ENCODE measurements around the gene CEP41. TPM values are rescaled to one million over a fixed set of nuclear protein-coding genes. Genes with fewer than 3 reads are reported as not detected.

The CEP41 gene, protein sequence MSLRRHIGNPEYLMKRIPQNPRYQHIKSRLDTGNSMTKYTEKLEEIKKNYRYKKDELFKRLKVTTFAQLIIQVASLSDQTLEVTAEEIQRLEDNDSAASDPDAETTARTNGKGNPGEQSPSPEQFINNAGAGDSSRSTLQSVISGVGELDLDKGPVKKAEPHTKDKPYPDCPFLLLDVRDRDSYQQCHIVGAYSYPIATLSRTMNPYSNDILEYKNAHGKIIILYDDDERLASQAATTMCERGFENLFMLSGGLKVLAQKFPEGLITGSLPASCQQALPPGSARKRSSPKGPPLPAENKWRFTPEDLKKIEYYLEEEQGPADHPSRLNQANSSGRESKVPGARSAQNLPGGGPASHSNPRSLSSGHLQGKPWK
- total RNA-seq: 4.6 TPM
- long read RNA-seq, full-length matches to known transcripts: 6 of 15 reads
- long read RNA-seq, partial matches to known transcripts: 6 of 15 reads
- long read RNA-seq, other reads (novel, unspliced or antisense): 3 of 15 reads

DNA sequence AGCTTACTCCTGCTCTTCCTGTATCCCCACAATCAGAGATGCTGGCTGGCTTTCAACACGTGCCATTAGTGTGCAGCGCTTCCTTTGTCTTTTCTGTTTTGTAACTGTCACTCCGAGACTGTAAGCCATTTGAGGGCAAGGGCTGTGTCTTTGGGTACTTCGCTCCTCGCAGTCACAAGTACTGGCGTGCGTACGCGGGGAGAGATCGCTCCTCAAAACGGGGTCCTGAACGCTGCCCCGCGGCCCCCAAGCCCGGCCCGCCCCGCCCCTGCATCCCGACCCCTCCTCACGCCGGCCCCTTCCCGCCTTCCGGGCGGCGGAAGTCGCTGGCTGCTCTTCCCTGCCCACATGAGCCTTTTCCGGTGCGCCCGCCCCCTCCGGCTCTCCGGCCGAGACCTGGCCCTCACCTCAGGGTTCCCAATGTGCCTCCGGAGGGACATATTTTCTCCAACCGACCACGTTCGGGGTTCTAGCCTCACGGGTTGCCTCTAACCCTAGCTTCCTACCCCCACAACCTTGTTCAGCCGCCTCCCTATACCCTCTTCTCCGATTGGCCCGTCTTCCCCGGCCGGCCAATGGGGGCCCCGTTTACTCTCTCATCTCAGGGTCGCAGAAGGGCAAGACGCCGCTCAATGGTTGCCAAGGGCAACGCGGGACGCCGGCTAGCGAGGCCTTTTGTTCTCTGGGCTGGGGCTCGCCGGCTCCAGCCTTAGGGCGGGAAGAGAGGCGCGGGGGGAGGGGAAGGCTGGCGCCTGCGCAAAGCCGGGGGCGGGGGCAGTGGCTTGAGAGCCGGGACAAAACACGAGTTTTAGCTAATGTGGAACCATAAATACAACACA is at the start of gene CEP41:
Gene CEP41, minus strand, starts transcription at position 490 of the 839 bp plus-strand sequence. Its CDS starts 50 bp downstream, at position 440.
- peak; percentile 97 for DNase-seq (ENCODE audit: low spot score)
- intact Hi-C loops (cut with DNase I): loop anchor here (10.0 kb wide), 2 partner anchors 76 to 166 kb away; no protein-coding TSS in a partner anchor

DNA sequence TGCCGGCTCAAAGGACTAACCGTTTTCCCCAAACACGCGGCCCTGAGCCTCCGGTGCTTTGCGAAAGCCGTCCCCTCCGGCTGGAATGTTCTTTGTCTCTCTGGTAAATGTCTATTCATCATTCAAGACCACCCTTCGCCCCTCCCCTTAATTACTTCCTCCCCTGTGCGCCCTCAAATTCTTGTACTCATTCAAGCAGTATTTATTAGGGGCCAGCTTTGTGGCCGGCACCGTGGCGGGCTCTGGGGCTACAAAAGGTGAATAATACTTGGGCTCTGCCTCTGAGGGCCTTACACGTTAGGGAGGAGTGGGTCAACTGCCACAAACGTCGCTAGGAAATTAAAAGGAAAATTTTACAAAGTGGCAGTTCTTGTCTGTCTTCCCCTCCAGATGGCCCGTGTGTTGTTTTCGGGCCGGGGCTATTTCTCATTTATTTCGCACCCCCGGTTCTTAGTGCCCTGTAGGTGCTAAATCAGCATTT is 49.5 kb upstream of the CEP41 start:
- no peak for DNase-seq (ENCODE audit: low spot score)
- intact Hi-C loops (cut with DNase I): loop anchor here (5.0 kb wide), 2 partner anchors 138 to 218 kb away; no protein-coding TSS in a partner anchor

DNA sequence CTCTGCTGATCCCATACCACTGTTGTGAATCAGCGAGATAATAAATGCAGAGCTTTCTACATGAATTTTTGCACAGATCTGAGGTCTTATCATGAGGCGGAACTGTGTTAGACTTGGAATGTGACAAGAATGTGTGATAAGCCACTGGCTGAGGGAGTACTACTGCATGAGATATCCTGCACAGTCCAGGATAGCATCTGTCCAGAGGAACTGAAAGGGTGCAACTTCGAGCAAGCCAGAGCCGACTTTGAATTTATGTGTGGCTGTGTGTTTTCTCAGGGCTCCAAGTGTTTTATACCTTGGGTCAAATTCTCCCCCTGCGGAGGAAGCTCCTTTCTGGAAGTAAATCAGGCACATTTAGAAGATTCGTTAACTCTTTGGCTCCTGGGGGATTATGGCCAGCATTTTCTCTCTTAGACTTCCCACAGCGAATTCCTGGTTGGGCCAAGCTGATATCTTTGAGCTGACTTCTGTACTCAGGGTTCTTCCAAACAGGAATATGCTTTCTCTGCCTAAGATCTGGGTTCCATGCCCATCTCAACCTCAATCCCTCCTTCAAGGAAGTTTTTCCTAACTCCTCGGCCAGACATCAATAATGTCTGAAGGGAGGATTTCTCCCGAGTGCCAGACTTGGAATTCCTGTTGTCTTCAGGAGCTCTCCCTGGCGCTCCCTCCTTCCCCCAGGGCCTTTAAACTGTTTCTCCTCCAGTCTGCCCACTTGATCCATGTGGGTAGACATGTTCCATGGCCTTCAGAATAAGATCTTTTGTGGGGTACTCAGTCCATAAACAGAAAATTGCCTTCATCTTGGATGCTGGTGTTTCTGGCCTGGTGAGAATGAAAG is 48.5 kb upstream of the CEP41 start:
- intact Hi-C loops (cut with DNase I): loop anchor here (5.0 kb wide), 1 partner anchor 233 kb away; no protein-coding TSS in a partner anchor
- DNase-seq (ENCODE audit: low spot score): no peak

DNA sequence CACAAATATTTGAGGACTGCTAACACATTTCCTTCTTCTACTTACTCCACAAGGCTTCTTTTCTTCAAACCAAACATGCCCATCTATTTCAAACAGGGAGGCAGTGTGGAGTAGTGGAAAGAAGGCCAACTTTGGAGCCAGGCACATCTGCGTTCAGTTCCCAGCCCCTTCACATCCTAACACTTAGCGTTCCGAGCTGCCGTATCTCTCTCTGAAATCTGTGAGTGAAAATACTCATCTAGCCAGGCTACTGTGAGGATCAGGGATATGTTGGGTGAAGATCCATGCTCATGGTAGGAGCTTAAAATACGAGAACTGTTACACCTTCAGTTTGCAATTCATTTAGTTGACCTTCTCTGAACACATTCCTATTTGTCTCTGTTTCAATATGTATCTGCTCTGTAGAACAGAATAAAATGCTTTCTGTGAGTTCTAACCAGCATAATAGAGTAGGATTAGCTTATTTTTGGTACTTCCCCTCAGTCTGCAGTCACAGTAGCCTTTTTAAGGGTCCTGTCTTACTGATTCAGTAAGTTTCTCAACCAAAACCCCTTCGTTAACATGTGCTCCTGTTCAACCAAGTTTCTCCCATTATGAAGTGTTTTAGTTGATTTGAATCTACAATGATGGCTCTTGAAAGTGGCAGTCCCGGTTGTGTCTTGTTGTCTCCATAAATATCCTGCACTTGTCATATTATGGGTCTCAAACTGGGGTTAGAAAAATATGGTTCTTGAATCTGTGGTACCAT is 47.8 kb upstream of the CEP41 start:
- no peak for DNase-seq (ENCODE audit: low spot score)
- intact Hi-C loops (cut with DNase I): loop anchor here (5.0 kb wide), 1 partner anchor 234 kb away; no protein-coding TSS in a partner anchor

DNA sequence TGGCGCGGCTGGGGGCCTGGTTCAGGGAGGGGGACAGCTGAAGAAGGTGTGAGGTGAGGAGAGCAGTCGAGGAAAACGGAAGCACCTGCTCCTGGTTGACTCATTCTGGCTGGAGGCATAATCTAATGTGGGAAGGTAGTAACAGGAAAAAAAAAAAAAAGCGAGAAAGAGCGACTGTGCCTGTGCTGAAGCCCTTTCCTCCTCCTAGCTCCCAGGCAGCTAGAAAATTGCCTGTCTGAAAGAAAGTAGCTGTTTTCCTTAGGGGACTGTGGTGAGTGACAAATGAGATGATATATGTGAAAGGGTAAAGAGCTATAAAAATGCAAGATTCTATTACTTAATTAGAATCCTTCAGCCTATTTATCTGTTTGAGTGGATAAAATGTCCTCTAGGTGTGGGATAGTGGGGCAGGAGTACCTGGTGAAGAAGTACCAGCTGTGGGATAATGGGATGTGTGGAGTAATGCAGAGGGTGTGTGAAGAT is 46.2 kb upstream of the CEP41 start:
- intact Hi-C loops (cut with DNase I): loop anchor here (5.0 kb wide), 1 partner anchor 235 kb away; no protein-coding TSS in a partner anchor
- DNase-seq (ENCODE audit: low spot score): no peak

DNA sequence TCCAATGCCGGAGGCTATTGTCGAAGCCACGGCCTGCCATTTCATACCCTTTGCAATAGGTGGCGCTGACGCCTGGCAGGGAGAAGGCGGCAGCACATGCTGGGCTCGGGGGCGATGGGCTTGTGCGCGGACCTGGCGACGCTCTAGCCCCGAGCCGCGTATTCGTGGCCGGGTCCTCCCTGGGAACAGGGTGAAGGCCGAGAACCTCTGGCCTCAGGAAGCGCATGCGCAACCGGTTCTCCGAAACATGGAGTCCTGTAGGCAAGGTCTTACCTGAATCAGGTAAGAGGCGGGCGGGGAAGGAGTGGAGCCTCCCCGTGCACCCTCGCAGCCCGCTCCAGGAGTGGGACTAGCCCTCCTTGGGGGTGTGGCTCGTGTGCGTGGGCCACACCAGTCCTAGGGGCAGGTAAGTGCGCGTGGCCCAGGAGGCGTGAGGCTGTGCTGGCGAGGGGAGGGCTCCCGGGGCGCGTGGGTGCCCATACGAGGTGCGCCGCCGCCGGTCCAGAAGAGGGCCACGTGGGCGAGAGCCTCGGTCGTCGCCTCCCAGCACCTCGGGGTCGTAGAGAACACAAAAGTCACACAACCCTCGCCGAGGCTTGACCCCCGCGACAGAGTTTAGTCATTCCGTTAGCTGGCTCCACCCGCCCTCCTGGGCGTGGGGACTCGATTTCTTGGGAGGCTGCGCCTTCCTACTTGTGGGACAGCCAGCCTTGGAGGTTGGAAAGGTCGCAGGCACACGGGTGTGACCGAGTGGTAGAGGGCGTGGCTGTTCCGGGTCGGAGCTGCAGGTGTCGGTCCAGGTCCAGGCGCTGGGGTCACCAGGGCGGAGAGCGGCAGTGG is 45.5 kb upstream of the CEP41 start:
- intact Hi-C loops (cut with DNase I): loop anchor here (5.0 kb wide), 1 partner anchor 236 kb away; no protein-coding TSS in a partner anchor
- DNase-seq (ENCODE audit: low spot score): no peak

DNA sequence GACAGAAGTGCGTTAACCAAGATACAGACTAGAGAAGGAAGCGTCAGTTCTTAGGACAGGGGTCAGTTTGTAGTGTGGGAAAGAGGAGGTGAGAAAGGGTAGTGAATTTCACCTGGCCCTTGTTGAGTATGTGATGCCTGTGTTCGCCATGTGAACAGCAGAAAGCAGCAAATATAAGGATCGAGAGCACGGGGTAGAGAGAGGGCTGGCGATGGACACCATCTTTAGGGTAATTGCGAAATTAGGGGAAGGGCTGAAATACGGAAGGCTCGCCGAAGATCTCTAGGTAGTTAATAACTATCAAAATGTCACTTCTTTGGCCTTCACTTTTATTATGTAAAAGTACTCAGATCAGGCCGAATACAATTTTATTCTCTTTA is 44.9 kb upstream of the CEP41 start:
- no peak for DNase-seq (ENCODE audit: low spot score)
- intact Hi-C loops (cut with DNase I): loop anchor here (5.0 kb wide), 1 partner anchor 237 kb away; no protein-coding TSS in a partner anchor

DNA sequence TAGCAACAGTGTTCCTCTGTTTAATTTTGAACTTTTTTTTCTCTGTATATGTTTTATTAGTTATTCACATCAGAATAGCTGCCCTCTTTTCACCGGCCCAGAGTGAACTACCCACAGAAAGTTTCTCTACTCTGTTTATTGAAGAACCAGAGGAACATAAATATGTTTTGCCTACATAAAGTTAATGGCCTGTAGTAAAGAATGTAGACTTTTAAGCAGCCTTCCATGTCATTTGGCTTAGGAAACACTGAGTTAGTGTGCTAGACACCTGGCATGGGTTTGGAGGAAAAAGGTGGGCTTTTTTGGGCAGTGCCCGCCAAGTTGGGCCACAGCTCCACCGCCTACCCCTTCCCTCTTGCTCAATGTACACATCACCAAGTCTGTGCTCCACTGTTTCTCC is 42.2 kb upstream of the CEP41 start:
- intact Hi-C loops (cut with DNase I): no loop called here
- DNase-seq (ENCODE audit: low spot score): no peak

DNA sequence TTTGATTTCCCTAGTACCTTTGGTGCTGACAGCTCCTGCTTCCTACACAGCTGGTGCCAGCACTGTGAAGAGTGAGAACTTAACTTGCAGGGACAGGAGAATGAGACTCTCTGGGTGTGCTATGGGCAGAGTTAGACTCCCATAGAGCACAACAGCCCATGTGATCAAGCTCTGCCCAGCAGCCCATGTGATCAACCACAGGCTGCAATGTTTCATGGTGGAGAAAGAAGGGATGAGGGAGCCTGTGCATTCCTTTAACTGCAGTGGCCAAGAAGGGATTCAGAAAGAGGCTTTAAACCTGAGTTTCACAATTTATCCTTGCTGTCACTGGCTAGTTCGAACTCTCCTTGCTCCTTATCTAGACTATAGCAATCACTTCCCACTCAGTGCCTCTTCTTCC is 41.1 kb upstream of the CEP41 start:
- intact Hi-C loops (cut with DNase I): no loop called here
- no peak for DNase-seq (ENCODE audit: low spot score)

DNA sequence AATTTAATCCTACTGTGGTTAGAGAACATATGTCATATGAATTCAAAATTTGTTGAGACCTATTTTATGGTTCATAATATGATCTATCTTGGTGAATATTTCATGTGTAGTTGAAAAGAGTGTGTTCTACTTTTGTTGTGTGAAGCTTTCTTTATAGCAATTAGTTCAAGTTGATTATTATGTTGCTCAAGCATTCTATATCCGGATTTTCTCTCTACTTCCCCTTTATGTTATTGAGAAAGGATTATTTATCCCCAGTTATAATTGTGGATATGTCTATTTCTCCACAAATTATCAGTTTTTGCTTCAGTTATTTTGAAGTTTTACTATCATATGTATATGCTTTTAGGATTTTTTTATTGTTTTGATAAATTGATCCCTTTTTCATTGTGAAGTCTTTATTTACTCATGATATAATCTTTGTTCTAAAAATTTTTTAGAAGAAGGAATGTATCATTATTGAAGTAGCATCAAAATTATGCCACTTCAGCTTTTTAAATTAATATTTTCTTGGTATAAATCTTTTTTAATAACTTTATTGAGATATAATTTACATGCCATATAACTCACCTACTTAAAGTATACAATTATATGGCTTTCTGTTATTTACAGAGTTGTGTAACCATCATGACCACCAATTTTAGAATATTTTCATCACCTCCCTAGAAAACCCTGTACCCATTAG is 39.0 kb upstream of the CEP41 start:
- intact Hi-C loops (cut with DNase I): no loop called here
- DNase-seq (ENCODE audit: low spot score): no peak

DNA sequence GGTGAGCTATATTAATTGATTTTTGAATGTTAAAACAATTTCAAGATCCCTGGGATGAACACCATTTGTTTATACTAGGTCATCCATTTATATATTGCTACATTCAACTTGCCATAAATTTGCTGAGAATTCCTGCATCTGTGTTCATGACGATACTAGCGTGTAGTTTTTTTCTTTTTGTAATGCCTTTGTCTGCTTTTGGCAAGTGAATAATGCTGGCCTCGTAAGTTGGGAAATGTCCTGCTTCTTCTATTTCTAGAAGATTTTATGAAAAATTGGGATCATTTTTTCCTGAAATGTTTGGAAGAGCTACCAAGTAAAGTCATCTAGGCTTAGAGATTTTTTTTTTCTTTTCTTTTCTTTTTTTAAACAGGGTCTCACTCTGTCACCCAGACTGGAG is 38.2 kb upstream of the CEP41 start:
- intact Hi-C loops (cut with DNase I): no loop called here
- no peak for DNase-seq (ENCODE audit: low spot score)

DNA sequence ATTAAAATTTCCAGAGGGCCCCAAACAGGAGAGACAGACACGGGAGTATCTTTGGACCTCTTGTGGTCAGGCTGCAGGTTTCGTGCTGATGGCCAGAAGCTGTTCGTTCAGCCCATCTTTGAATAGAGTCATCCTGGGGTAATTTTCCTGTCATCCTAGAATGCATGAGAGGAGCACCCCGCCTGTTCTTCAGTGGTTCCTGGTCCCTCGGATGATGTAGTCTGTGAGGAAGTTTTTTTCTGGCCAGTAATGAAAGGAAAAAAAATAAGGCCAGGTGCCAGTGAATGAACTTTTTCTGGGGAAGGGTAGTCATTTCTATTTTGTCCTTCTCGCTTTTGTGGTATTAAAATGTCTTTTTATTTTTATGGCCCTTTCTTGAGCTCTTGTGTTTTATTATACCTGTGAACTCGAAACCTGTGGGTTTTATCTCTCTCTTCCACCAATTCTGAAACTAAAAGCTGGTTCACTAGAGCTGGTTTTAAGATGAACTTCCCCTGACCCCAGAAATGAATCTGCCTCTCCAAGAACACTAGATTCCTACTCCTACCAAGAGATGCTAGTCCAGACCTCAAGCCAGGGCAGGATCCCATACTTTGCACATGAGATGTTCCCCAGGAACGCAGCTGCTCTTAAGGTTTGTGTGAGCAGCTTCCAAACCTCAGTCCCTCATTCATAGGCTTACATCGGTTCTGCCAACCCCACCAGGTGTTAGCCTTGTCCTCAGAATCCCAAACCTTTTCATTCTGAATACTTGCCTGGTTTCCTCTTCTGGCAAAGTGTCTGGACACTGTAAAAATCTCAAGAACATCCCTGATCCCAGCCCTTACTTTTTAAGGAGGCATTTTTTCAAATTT is 35.7 kb upstream of the CEP41 start:
- intact Hi-C loops (cut with DNase I): no loop called here

DNA sequence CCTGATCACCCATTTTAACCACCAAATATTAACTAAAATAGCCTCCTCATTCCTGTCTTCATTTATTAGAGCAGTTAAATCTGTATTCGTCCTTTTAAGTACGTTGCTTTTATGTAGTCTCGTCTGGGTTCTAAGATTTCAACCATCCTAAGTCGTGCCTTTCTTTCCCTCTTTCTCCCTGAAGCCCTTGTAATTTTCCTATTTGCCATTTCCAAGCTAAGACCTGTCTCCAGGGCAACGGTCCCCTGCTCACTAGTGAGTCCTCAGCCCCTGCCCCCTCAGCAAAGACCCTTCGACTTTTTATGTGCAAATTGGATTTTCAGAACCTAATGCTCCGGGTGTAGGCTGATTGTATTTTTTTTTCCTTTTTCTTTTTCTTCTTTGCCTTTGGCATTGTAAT is 35.0 kb upstream of the CEP41 start:
- DNase-seq (ENCODE audit: low spot score): no peak
- intact Hi-C loops (cut with DNase I): no loop called here

More for the DNA sequence above, 35.7 kb upstream of the CEP41 start:
- no peak for DNase-seq (ENCODE audit: low spot score)

DNA sequence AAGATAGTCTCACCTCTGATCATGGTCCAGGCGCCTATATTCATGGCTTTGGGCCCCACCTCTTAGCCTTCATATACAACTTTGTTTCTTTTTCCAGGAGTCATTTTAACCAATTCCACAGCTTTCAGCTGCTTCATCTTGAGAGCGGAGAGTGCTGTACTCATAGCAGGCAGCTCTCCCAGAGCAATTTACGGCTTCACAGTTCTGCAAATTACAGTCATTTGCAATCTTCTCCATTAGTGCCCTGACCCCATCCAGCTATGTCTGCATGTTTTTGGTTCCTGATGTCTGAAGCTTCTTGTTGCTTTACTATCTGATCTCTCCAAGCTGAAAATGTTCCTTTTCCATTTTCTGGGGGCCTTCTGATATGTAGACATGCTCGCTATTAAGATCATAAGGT is 33.1 kb upstream of the CEP41 start:
- intact Hi-C loops (cut with DNase I): no loop called here
- DNase-seq (ENCODE audit: low spot score): no peak

DNA sequence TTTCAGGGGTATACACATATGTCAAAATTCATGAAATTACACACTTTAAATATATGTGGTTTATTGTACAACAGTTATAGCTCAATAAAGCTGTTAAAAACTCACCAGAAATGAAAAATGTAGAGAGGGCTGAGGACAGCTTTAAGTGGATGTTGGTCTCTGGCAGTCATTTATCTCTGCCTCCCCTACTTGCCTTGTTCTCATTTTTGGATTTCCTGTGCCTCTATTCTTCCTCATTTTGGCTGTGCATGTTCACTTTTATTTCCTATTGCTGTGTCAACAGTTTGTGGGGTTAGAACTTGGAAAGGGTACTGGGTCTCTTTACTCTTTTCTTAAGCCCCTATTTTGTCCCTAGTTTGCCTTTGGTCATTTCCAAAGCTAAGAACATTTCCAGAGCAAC is 32.5 kb upstream of the CEP41 start:
- no peak for DNase-seq (ENCODE audit: low spot score)
- intact Hi-C loops (cut with DNase I): no loop called here

DNA sequence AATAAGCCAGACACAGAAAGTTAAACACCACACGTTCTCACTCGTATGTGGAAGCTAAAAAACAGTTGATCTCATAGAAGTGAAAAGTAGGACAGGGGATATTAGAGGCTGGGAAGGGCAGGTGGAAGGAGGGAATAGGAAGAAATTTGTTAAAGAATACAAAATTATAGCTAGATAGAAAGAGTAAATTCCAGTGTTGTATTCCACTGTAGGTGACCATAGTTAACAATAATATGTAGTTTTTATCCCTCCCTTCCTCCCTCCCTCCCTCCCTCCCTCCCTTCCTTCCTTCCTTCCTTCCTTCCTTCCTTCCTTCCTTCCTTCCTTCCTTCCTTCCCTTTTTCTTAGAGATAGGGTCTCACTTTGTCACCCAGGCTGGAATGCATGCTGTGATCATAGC is 31.2 kb upstream of the CEP41 start:
- intact Hi-C loops (cut with DNase I): no loop called here
- DNase-seq (ENCODE audit: low spot score): no peak
